Stimulated activated CD8-positive, alpha-beta memory T cell treated with anti-CD3 and anti-CD28 coated beads, Interleukin-7, amount 100 ng/mL, for 4 hours (primary cell): Measurements from ENCODE around the gene RAB29.
A peak's percentile ranks its signal among the peaks of the same experiment; 100 is the strongest.

Experiments used
- DNase-seq, 2 donors: peaks; one replicate each; pipeline ENCODE4 v3.0.0-alpha.2; 2020; ENCODE audit warnings: low read depth in 2 of 2

RAB29 gene

GRCh38 chr1:205764578-205764977, 10.7 kb downstream of the RAB29 start:
- no peak for DNase-seq

- DNase-seq: no peak
Measured at GRCh38 chr1:205763980-205764379, 11.3 kb downstream of the RAB29 start.

- DNase-seq: no peak
Measured at GRCh38 chr1:205760606-205761005, 14.7 kb downstream of the RAB29 start.

- DNase-seq: no peak
Measured at GRCh38 chr1:205756552-205756951, 18.7 kb downstream of the RAB29 start.

GRCh38 chr1:205754857-205755256, 20.4 kb downstream of the RAB29 start:
- DNase-seq: no peak

DNA sequence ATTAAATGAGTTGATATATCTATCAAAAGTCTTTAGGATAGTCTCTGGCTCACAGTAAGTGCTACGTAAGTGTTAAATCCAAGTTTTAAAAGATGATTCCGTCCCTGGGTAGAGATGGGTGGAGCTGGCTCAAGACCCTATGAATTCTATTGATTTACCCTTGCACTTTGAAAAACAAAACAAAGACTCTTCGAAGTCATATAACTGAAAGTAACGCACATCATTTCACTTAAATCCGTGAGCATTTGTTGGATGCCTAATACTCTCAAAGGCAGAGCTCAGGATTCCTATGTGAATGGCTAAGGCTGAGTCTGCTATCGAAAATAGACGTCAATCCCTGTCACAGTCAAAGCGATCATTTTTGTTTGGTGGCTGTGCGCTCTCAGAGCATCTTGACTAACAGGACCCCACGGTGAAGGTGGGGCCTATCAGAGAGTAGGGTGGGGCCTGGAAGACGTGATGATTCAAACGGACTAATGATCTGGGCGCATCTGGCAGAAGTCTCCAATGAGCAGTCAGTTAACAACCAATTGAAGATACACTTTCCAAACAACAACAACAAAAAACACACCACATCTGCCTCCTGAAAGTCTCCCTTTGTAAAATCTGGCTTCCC, 24.1 kb downstream of the RAB29 start:
- DNase-seq: no peak

GRCh38 chr1:205750138-205751035, 24.9 kb downstream of the RAB29 start, which contains the start of gene NUCKS1:
TSS of gene NUCKS1 (minus strand) at chr1:205750182. CDS start at chr1:205749973, 209 bp downstream.
- DNase-seq: peak; percentile 95 to 98

DNA sequence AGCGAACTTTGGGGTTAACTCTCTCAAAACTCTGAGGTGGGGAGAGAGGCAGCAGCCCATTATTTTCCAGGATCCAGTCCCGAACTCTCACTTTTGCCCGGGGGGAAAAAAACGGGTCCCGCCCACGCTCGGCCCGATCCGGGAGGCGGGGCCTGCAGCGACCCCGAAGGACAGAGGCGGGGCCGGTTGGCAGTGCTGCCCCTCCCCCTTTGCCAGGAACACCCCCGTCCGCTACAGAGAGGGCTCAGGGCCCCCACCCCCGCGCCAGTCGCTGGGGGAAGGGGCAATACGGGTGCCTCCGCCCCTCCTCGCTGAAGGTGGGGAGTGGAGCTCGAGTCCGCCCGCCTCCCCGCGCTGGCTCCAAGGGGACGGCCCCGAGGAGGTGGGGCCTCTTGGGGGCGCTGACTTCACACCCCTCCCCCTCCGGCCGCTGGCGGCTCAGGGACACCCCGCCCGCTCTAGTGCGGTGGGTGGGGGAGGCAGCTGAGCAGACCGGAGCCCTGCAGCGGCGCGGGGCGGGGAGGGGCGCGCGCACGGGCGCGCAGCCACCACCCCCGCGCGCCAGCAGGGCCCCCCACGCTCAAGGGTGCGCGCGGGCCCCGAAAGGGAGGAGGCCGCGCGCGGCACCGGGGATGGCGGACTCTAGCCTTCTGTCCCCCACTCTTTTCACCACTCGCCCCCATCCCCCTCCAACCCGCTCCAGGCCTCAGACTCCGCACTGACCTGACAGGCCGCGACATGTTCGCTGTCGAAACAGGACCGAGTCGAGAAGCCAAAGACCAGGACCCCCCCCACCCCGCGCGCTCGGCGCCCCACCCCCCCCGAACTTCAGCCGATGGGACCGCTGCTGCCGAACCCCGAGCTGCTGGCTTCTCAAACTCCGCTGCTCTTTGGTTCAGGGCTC, 25.8 kb downstream of the RAB29 start:
- peak; percentile 92 to 96 for DNase-seq

DNA sequence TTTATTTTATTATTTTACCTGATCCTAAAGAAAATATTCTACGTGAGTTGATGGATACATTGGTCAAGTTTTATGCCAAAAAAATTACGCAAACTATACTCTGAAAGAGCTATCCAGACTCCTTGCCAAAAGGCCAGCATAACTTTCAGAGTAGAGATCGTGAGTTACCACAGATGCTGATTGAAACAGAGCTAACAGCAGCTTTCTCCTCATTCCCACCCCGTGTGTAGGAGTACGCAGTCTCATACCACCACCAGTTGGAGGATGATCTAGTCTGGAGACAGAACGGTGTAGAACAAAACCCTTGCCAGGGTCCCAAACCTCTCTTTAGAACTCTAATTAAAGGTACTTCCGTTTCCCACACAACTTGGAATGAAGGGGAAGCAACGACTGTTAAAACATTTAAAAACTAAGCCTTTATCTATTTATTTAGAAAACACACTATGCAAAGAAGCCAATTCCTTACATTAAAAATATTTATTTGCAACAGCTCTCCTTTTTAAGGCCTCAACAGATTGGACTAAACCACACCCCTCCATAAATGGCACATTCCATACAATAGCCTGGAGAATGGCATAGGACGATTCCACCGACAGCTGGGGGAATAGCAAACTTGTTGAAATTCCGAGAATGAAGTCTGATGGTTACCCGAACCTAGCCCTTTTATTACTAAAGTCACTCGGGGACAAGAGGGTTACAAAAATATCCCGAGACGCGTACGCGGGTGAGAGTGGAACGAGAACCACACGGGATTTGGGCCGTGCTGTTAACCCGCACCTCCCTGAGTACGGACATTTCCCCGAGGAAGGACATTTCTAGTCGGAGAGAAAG, 26.7 kb downstream of the RAB29 start:
- no peak for DNase-seq

DNA sequence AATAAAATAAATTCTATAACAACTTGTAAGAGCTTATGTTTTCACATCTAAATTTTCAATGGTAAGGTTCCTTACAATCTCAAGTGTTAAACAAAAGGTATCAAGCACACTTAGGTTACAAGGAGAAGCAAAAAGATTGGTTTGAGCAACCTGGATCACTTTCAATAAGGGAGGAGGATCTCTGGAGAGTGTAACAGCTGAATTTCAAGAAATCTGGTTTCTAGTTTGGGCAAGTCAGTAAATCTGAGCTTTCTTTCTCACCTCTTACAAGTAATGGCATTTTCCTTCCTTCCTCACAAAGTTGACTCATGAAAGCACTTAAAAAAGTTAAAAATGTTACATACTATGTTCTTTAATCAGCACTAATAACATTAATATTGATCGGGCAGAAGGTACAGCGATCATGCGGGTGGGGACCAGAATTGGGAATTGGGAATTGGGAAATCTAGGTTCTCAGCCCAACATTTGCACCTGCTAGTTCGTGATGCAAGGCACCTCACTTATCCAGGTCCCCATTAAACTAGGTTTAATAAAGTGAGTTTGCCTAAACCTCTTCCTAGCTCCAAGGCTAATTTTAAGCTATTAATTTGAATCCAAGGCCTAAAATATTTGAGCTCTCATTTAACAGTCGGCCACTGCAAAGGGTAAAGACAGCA, 28.4 kb downstream of the RAB29 start:
- DNase-seq: no peak

- no peak for DNase-seq
Measured at GRCh38 chr1:205744403-205744802, 30.9 kb downstream of the RAB29 start.

DNA sequence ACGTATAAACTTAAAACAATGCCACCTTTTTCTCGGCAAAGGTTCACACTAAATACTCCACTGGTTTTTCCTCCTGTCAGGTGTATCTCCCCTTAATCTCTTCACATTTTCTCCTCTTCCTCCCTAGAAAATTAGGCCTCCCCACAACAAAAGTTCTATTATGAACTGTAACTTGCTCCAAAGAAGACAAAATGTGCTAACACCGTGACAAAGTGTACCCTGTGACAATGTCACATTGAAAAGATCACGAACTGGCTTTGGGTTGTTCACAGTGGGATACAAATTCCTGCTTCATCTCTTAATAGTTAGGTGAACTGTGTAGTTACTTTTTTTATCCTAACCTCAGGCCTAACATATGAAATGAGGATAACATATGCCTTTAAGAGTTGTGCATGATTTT, 31.3 kb downstream of the RAB29 start:
- no peak for DNase-seq

- DNase-seq: no peak
Measured at GRCh38 chr1:205741681-205742080, 33.6 kb downstream of the RAB29 start.

DNA sequence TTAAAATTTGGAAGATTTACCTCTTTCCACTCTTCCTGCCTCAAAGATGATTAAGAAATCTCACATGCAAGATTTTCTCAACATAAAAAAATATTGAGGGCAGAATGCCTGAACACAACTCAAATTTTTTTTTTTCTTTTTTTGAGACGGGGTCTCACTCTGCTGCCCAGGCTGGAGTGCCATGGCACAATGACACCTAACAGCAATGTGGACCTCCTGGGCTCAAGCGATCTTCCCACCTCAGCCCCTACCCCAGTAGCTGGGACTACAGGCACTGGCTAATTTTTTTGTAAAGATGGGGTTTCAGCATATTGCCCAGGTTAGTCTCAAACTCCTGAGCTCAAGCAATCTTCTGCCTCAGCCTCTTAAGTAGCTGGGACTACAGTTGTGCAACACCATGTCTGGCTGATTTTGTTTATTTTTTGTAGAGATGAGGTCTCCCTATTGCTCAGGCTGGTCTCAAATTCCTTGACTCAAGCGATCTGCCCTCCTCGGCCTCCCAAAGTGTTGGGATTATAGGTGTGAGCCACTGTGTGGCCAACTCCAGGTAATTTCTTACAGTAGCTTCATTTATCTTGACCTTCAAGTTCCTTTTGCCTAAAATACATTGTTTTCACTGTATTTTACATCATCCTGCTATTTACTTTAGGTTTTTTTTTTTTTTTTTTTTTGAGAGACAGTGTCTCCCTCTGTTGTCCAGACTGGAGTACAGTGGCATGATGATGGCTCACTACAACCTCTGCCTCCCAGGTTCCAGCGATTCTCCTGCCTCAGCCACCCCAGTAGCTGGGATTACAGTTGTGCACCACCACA, 35.7 kb downstream of the RAB29 start:
- no peak for DNase-seq

DNA sequence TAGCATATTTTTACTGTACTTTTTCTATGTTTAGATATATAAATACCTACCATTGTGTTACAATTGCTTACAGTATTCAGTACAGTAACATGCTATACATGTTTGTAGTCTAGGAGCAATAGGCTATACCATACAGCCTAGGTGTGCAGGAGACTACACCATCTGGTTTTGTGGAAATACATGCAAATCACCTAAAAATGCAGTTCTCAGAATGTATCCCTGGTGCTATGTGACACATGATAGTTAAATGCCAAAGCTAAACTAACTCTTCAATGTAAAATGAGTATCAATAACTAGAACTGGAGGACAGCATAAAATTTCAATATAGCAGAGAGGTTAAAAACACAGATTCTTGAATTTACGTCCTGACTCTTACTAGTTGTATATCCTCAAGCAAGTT, 40.1 kb downstream of the RAB29 start:
- no peak for DNase-seq

DNA sequence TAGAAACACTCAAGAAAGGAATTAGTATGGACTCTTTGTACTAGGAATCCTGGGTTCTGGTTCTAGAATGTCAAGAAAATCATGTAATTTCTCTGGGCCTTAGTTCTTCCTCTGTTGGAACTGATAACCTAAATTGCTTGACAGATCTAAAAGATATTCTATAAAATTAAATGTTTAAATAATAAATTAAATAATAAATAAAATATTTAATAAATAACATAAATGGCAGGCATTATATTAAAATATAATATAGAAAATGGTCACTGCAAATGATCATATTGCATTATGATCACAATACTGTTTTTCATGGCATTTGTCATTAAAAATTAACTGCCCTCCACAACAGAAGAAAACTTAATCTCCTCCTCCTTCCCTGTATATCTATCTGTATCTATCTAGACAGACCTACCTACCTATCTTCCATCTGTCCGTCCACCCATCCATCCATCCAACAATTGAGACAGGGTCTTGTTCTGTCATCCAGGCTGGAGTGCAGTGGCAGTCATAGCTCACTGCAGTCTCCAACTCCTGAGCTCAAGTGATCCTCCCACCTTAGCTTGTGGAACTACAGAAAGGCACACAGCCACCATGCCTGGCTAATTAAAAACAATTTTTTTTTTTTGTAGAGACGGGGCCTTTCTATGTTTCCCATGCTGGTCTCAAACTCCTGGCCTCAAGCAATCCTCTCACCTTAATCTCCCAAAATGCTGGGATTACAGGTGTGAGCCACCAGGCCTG, 41.7 kb downstream of the RAB29 start:
- DNase-seq: no peak

DNA sequence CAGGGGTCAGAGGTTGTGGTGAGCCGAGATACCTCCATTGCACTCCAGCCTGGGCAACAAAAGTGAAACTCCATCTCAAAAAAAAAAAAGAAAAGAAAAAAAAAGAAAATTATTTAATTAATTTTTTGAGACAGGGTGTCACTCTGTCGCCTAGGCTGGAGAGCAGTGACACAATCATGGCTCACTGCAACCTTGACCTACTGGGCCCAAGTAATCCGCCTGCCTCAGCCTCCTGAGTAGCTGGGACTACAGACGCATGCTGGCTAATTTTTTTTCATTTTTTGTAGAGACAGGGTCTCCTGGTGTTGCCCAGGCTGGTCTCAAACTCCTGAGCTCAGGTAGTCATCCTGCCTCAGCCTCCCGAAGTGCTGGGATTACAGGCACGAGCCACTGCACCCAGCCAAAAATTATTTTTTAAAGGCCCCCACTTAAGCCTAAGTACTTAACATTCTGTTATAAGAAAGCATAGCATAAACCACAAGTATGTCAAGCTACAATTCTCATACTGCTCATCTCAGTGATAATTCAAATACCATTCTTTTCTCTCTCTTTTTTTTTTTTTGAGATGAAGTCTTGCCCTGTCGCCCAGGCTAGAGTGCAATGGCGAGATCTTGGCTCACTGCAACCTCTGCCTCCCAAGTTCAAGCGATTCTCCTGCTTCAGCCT, 45.2 kb downstream of the RAB29 start:
- DNase-seq: no peak

DNA sequence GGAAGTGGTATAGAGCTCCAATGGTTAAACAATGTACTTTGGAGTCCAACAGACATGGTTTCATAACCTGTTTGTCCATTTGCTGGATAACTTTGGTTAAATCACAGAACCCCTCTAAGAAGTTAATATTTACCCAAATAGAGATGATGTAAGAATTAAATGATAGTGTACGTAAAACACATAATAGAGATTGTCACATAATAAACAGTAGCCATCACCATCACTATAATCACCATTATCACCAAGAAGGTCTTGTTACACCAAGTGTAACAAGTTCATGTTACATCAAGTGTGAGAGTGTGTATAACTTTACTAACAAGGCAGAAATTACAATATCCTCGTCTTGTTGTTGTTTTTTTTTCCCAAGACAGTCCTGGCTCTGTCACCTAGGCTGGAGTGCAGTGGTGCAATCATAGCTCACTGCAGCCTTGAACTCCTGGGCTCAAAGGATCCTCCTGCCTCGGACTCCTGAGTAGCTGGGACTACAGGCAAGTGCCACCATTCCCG, 48.6 kb downstream of the RAB29 start:
- no peak for DNase-seq
